Activated naive CD8-positive, alpha-beta T cell treated with anti-CD3 and anti-CD28 coated beads, Interleukin-2, amount 50 U/mL, for 24 hours (primary cell): Measurements from ENCODE around the gene CADPS2.

Experiments used
- ATAC-seq: fragments of 150-1000 bp; cut with Tn5 transposase; one replicate; pipeline ENCODE4 v1.10.0; 2021
- DNase-seq: peaks from one replicate; pipeline ENCODE4 v3.0.0; 2021
- H3K27ac Mint-ChIP-seq: one replicate; pipeline ENCODE4 v1.8.0; 2021; ENCODE audit warnings: mild to moderate bottlenecking, mixed read lengths
- H3K27me3 Mint-ChIP-seq: one replicate; pipeline ENCODE4 v1.8.0; 2021; ENCODE audit warnings: mixed read lengths
- H3K36me3 Mint-ChIP-seq: one replicate; pipeline ENCODE4 v1.8.0; 2021; ENCODE audit warnings: low read depth, mixed read lengths
- H3K4me1 Mint-ChIP-seq: one replicate; pipeline ENCODE4 v1.8.0; 2021; ENCODE audit warnings: mixed read lengths
- H3K4me3 Mint-ChIP-seq: one replicate; pipeline ENCODE4 v1.8.0; 2021; ENCODE audit warnings: mild to moderate bottlenecking, moderate library complexity, mixed read lengths
- H3K9me3 Mint-ChIP-seq: one replicate; pipeline ENCODE4 v1.8.0; 2021; ENCODE audit warnings: mixed read lengths

Gene CADPS2

DNA sequence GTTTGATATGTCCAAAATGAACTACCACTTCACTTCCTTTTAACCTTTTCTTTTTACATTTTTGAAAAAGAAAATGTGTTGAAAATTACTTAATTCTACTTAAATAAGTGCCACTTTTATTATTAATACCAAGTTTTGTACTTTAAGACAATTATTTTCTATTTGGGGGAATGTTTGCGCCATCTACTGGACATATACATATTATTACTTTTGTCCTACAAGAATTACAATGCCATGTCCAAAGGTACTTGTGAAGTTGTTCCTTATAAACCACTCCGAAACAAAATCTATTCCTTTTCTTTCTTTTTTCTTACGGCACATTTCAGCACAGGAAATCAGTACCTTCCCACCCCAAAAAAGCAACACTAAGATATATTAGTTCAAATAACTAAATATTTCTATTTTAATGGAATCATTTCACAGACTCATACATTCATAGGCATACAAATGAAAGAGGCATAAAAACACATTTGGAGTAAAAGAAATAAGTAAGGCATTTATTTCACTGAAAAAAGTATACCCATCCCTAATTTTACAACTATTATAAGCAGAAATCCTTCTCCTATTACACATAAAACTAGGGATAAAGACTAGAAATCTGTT is 357.3 kb downstream of the CADPS2 start:
- Mint-ChIP-seq H3K4me1 (no peaks in the 10 kb centered on the region), H3K36me3 (no peaks in the 10 kb centered on the region), H3K4me3 (no peak overlapping the region), H3K27ac (no peak overlapping the region), H3K27me3 (no peaks in the 10 kb centered on the region), H3K9me3 (no peaks in the 10 kb centered on the region)
- ATAC-seq (no peak), DNase-seq (no peak)

DNA sequence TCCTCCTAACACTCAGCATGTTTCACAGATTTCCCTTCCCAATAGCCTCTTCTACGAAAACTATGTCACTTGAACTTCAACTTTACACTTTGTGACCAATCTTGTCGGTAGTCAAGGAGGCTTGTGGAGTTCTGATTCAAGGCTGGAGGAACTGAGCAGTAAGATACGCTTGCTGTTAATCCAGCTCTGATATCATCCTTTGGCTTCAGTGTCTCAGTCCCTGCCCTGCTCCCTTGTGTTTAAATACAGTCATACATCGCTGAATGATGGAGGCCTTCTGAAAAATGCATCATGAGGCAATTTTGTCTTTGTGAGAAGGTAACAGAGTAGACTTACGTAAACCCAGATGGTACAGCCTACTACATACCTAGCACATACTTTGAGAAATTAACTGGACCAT is 360.9 kb downstream of the CADPS2 start:
- no peak for ATAC-seq
- Mint-ChIP-seq H3K27me3 (no peaks in the 10 kb centered on the region), H3K27ac (no peak overlapping the region), H3K36me3 (no peaks in the 10 kb centered on the region), H3K9me3 (no peaks in the 10 kb centered on the region), H3K4me1 (no peaks in the 10 kb centered on the region), H3K4me3 (no peak overlapping the region)
- DNase-seq = no peak

- no peak overlapping the region for H3K27ac Mint-ChIP-seq
- H3K4me3 Mint-ChIP-seq = no peak overlapping the region
- H3K36me3 Mint-ChIP-seq = no peaks in the 10 kb centered on the region
- H3K4me1 Mint-ChIP-seq = no peaks in the 10 kb centered on the region
- no peaks in the 10 kb centered on the region for H3K27me3 Mint-ChIP-seq
- no peak for DNase-seq
- H3K9me3 Mint-ChIP-seq = no peaks in the 10 kb centered on the region
- no peak for ATAC-seq
Measured at GRCh38 chr7:122521767-122522166, 364.5 kb downstream of the CADPS2 start.

DNA sequence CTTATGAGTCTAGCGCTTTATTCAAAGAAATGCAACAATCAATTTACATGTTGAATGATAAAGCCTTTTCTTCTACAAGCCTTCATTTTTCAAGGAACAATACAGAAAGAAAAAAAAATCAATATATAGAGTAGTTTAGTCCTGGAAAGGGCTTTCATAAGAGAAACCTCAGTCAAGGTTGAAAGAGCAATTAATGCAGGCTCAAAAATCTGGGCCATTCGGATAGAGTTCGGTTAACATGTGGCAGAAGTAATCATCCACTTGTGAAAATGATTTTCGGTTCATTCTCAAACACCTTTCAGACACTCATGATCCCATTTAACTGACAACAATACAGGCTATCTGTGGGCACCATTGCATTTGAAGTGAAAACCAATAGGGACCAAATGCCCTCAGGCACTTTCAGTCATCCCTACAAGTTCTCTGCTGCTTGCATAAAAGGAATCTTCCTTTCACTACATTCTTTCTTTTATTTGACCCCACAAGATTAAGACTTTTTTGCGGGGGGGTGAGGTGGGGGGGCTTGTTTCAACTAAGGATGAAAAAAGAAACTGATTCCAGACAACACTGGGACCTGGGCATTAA is 365.2 kb downstream of the CADPS2 start:
- no peak overlapping the region for H3K4me3 Mint-ChIP-seq
- ATAC-seq (no peak), DNase-seq (no peak)
- no peaks in the 10 kb centered on the region for H3K4me1 Mint-ChIP-seq
- H3K9me3 Mint-ChIP-seq = no peaks in the 10 kb centered on the region
- H3K27ac Mint-ChIP-seq = no peak overlapping the region
- H3K36me3 Mint-ChIP-seq = no peaks in the 10 kb centered on the region
- no peaks in the 10 kb centered on the region for H3K27me3 Mint-ChIP-seq

- no peak overlapping the region for H3K27ac Mint-ChIP-seq
- no peaks in the 10 kb centered on the region for H3K4me1 Mint-ChIP-seq
- no peaks in the 10 kb centered on the region for H3K9me3 Mint-ChIP-seq
- ATAC-seq (no peak), DNase-seq (no peak)
- H3K27me3 Mint-ChIP-seq = no peaks in the 10 kb centered on the region
- H3K4me3 Mint-ChIP-seq = no peak overlapping the region
- no peaks in the 10 kb centered on the region for H3K36me3 Mint-ChIP-seq
Measured at GRCh38 chr7:122518488-122518887, 367.8 kb downstream of the CADPS2 start.

- no peak overlapping the region for H3K4me3 Mint-ChIP-seq
- no peak for ATAC-seq
- H3K4me1 Mint-ChIP-seq = no peaks in the 10 kb centered on the region
- H3K27me3 Mint-ChIP-seq = no peaks in the 10 kb centered on the region
- no peak for DNase-seq
- no peaks in the 10 kb centered on the region for H3K9me3 Mint-ChIP-seq
- H3K27ac Mint-ChIP-seq = no peak overlapping the region
- H3K36me3 Mint-ChIP-seq = no peaks in the 10 kb centered on the region
Measured at GRCh38 chr7:122517576-122517975, 368.7 kb downstream of the CADPS2 start.

- Mint-ChIP-seq H3K4me1 (no peaks in the 10 kb centered on the region), H3K36me3 (no peaks in the 10 kb centered on the region), H3K27ac (no peak overlapping the region), H3K4me3 (no peak overlapping the region), H3K9me3 (no peaks in the 10 kb centered on the region), H3K27me3 (no peaks in the 10 kb centered on the region)
- DNase-seq (no peak), ATAC-seq (no peak)
Measured at GRCh38 chr7:122515404-122515803, 370.9 kb downstream of the CADPS2 start.

- Mint-ChIP-seq H3K36me3 (no peaks in the 10 kb centered on the region), H3K27ac (no peak overlapping the region), H3K27me3 (no peaks in the 10 kb centered on the region), H3K9me3 (no peaks in the 10 kb centered on the region), H3K4me3 (no peak overlapping the region), H3K4me1 (no peaks in the 10 kb centered on the region)
- DNase-seq = no peak
- ATAC-seq = no peak
Measured at GRCh38 chr7:122511268-122511667, 375.0 kb downstream of the CADPS2 start.

GRCh38 chr7:122507591-122507990 is 378.7 kb downstream of the CADPS2 start:
- DNase-seq (no peak), ATAC-seq (no peak)
- Mint-ChIP-seq H3K4me3 (no peak overlapping the region), H3K36me3 (no peaks in the 10 kb centered on the region), H3K4me1 (no peaks in the 10 kb centered on the region), H3K9me3 (no peaks in the 10 kb centered on the region), H3K27me3 (no peaks in the 10 kb centered on the region), H3K27ac (no peak overlapping the region)

- H3K27me3 Mint-ChIP-seq = no peaks in the 10 kb centered on the region
Measured at GRCh38 chr7:122492007-122492406, 394.3 kb downstream of the CADPS2 start.

DNA sequence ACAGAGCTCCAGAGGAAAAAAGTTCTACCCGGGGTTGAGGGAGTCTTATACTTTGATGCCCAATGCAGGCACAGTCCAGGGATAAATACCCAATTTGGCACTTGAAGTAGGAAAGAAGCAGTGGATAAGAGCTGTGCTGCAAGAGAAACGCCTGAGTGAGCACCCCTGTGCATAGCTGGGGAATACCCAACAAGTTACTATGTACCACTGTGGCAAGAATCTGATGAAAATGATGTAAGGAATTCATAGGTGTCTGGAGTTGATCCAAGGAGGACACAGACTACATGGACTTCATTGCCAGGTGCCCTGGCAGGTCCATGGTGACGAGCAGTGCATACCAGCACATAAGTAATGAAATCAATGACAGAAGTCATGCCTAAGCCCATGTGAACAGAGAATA is 398.0 kb downstream of the CADPS2 start:
- Mint-ChIP-seq H3K4me1 (no peaks in the 10 kb centered on the region), H3K27me3 (no peaks in the 10 kb centered on the region), H3K36me3 (no peaks in the 10 kb centered on the region), H3K4me3 (no peak overlapping the region), H3K9me3 (no peaks in the 10 kb centered on the region), H3K27ac (no peak overlapping the region)
- DNase-seq = no peak
- no peak for ATAC-seq

More at GRCh38 chr7:122492007-122492406, 394.3 kb downstream of the CADPS2 start:
- Mint-ChIP-seq H3K27ac (no peak overlapping the region), H3K9me3 (no peaks in the 10 kb centered on the region), H3K36me3 (no peaks in the 10 kb centered on the region), H3K4me3 (no peak overlapping the region), H3K4me1 (no peaks in the 10 kb centered on the region)
- DNase-seq = no peak
- ATAC-seq = no peak

DNA sequence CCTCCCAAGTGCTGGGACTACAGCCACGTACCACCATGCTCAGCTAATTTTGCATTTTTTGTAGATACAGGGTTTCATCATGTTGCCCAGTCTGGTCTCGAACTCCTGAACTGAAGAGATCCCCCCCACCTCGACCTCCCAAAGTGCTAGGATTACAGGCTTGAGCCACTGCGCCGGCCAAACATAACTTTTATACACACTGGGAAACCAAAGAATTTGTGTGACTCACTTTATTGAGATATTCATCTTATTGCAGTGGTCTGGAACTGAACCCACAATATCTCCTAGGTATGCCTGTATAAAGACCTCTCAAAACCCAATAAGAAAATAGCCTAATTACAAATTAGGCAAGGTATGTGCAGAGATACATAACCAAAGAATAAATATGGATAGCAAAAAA is 399.1 kb downstream of the CADPS2 start:
- Mint-ChIP-seq H3K27ac (no peak overlapping the region), H3K4me1 (no peaks in the 10 kb centered on the region), H3K36me3 (no peaks in the 10 kb centered on the region), H3K27me3 (no peaks in the 10 kb centered on the region), H3K4me3 (no peak overlapping the region), H3K9me3 (no peaks in the 10 kb centered on the region)
- ATAC-seq = no peak
- no peak for DNase-seq

- no peaks in the 10 kb centered on the region for H3K27me3 Mint-ChIP-seq
- H3K27ac Mint-ChIP-seq = no peak overlapping the region
- ATAC-seq (no peak), DNase-seq (no peak)
- no peaks in the 10 kb centered on the region for H3K9me3 Mint-ChIP-seq
- no peaks in the 10 kb centered on the region for H3K36me3 Mint-ChIP-seq
- H3K4me1 Mint-ChIP-seq = no peaks in the 10 kb centered on the region
- H3K4me3 Mint-ChIP-seq = no peak overlapping the region
Measured at GRCh38 chr7:122485856-122486255, 400.4 kb downstream of the CADPS2 start.

DNA sequence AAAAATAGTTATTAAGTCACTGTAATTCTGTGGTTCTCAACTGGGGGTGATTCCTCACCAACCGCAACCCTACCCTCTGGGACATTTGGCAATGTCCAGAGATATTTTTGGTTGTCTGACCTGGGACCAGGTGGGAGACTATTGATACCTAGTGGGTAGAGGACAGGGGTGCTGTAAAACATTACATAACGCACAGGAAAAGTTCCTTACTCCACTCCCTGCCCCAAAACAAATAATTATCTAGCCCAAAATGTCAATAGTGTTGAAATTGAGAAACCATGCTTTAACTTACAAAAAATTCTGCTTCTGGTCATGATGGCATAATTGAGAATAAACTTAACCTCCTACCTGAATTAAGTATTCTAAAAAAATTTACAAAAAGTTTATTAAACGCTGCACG is 404.0 kb downstream of the CADPS2 start:
- Mint-ChIP-seq H3K9me3 (no peaks in the 10 kb centered on the region), H3K27me3 (no peaks in the 10 kb centered on the region), H3K4me1 (no peaks in the 10 kb centered on the region), H3K27ac (no peak overlapping the region), H3K4me3 (no peak overlapping the region), H3K36me3 (no peaks in the 10 kb centered on the region)
- DNase-seq (no peak), ATAC-seq (no peak)

DNA sequence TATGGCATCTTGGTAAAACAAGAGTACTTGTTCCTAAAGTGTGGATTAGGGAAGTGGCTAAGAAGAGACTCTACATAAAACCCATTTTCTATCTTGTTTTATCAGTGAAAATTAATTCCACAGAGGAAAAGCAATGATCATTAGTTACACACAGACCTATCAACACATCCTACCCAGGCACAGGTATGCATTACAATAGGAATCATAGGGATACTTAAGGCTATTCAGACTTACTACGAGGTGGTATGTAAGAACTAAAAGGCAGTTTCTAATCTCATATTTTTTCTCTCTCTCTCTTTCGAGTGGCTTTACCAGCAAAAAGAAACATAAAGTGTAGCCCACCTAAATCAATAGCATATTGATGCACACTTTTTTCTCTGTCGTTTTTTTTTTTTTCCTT is 415.4 kb downstream of the CADPS2 start:
- Mint-ChIP-seq H3K9me3 (peaks cover 4% of the 10 kb centered on the region), H3K4me3 (no peak overlapping the region), H3K36me3 (no peaks in the 10 kb centered on the region), H3K27me3 (no peaks in the 10 kb centered on the region), H3K27ac (no peak overlapping the region), H3K4me1 (no peaks in the 10 kb centered on the region)
- DNase-seq (no peak), ATAC-seq (no peak)

DNA sequence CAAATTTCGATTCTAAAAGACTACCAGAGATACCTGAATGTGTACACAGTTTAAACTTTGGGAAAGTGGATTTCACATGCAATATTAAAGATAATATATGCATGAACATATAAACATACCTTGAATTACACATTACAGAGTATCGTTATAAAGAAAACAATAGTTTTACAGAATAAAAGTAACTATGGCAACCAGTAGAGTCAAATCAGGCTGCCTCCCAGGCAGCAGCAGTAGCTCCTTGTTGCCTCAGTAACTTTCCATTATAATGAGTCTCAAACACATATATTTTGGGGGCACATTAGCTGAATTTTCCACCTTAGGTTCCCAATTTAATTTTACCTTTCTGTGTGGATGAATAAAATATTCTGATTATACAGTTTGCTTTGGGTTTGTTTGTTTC is 417.3 kb downstream of the CADPS2 start:
- Mint-ChIP-seq H3K4me3 (no peak overlapping the region), H3K9me3 (peaks cover 4% of the 10 kb centered on the region), H3K4me1 (no peaks in the 10 kb centered on the region), H3K27me3 (no peaks in the 10 kb centered on the region), H3K36me3 (no peaks in the 10 kb centered on the region), H3K27ac (no peak overlapping the region)
- ATAC-seq (no peak), DNase-seq (no peak)
